ENCODE results near the gene DCAF8.

Gene DCAF8

DNA sequence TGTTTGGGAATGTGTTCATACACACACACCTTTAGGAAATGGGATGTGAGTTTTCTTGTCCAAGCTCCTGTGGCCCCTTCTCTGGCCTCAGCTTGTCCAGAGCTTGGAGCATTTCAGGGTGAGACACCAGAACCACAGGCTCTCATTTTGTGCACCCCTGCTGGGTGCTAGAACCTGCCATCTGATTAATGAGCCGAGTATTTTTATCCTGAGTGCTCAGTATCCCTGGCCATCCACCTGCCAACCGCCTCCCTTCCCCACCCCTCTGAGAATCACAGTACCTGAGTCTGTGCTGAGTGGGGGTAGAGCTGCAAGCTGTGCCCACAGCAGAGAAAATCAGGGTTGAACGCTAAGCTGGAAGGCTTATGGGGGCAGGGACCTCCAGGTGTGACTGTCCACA, 70.6 kb downstream of the DCAF8 start:
- Histone ChIP-seq H3K27me3 (ENCODE audit: control insufficient read depth, insufficient read depth, low read length) (no peaks in the 10 kb centered on the region), H3K4me1 (ENCODE audit: control insufficient read depth, insufficient read depth, low read length) (peaks cover 11% of the 10 kb centered on the region), H3K4me3 (ENCODE audit: low read depth, low read length) (no peak overlapping the region), H3K36me3 (ENCODE audit: control insufficient read depth, insufficient read depth, low read length) (no peaks in the 10 kb centered on the region), H3K9me3 (ENCODE audit: control insufficient read depth, insufficient read depth, low read length) (no peaks in the 10 kb centered on the region), H3K9ac (ENCODE audit: low read depth, low read length) (no peak overlapping the region)

- H3K9me3 ChIP-seq (ENCODE audit: control insufficient read depth, insufficient read depth, low read length), result no peaks in the 10 kb centered on the region
- peaks cover 11% of the 10 kb centered on the region for H3K4me1 ChIP-seq (ENCODE audit: control insufficient read depth, insufficient read depth, low read length)
- H3K9ac ChIP-seq (ENCODE audit: low read depth, low read length), result no peak within 1 kb of the TSS
- no peaks in the 10 kb centered on the region for H3K27me3 ChIP-seq (ENCODE audit: control insufficient read depth, insufficient read depth, low read length)
- no peak within 1 kb of the TSS for H3K4me3 ChIP-seq (ENCODE audit: low read depth, low read length)
- no peaks in the 10 kb centered on the region for H3K36me3 ChIP-seq (ENCODE audit: control insufficient read depth, insufficient read depth, low read length)
Observed at GRCh38 chr1:160189649-160190625, 72.4 kb downstream of the DCAF8 start, which contains the start of gene CASQ1. TSS of gene CASQ1 (plus strand) at chr1:160190575. CDS start at chr1:160190752, 177 bp downstream.

DNA sequence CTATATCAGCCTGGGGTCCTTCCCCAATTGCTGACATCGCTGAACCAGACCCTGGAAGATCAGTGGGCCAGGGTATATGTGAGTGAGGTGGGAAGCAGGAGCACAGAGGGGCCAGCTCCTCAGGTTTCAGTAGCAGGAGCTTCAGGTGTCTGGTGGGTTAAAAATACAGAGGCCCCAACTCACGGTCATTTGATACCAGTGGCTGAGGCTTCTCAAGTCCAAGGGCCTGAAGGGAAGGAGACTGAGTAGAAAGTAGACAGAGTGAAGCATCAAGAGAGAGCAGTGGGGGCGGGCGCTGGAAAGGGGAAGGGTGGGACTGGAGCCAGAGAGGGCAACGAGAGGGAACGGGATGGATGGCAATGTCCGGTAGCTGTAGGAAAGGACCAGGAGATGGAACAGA, 74.0 kb downstream of the DCAF8 start:
- Histone ChIP-seq H3K27me3 (ENCODE audit: control insufficient read depth, insufficient read depth, low read length) (no peaks in the 10 kb centered on the region), H3K4me3 (ENCODE audit: low read depth, low read length) (no peak overlapping the region), H3K9me3 (ENCODE audit: control insufficient read depth, insufficient read depth, low read length) (no peaks in the 10 kb centered on the region), H3K36me3 (ENCODE audit: control insufficient read depth, insufficient read depth, low read length) (no peaks in the 10 kb centered on the region), H3K9ac (ENCODE audit: low read depth, low read length) (no peak overlapping the region), H3K4me1 (ENCODE audit: control insufficient read depth, insufficient read depth, low read length) (peaks cover 7% of the 10 kb centered on the region)

DNA sequence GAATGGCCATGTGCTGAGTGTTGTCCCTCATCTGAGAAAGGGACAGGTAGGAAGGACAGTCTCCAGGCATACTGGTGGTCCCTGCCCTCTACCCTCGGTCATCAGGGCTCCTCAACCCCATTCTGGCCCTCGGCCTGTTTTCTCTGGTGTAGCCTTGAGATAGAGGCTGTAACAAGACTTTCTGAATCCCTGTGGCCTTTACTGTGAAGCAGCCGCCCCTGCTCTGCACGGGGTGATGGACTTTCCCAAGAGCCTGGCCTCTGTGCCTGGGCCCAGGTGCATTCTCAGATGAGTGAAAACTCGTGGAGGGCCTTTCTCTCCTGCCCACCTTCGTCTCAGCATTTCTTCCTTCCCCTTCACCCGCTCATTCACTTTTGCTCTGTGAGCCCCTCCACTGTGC, 74.9 kb downstream of the DCAF8 start:
- H3K36me3 ChIP-seq (ENCODE audit: control insufficient read depth, insufficient read depth, low read length), result no peaks in the 10 kb centered on the region
- H3K9me3 ChIP-seq (ENCODE audit: control insufficient read depth, insufficient read depth, low read length), result no peaks in the 10 kb centered on the region
- no peaks in the 10 kb centered on the region for H3K27me3 ChIP-seq (ENCODE audit: control insufficient read depth, insufficient read depth, low read length)
- H3K4me3 ChIP-seq (ENCODE audit: low read depth, low read length), result no peak overlapping the region
- no peak overlapping the region for H3K9ac ChIP-seq (ENCODE audit: low read depth, low read length)
- peaks cover under 1% of the 10 kb centered on the region for H3K4me1 ChIP-seq (ENCODE audit: control insufficient read depth, insufficient read depth, low read length)

GRCh38 chr1:160186729-160187128, 75.6 kb downstream of the DCAF8 start:
- Histone ChIP-seq H3K36me3 (ENCODE audit: control insufficient read depth, insufficient read depth, low read length) (no peaks in the 10 kb centered on the region), H3K27me3 (ENCODE audit: control insufficient read depth, insufficient read depth, low read length) (no peaks in the 10 kb centered on the region), H3K9ac (ENCODE audit: low read depth, low read length) (no peak overlapping the region), H3K4me1 (ENCODE audit: control insufficient read depth, insufficient read depth, low read length) (no peaks in the 10 kb centered on the region), H3K9me3 (ENCODE audit: control insufficient read depth, insufficient read depth, low read length) (no peaks in the 10 kb centered on the region), H3K4me3 (ENCODE audit: low read depth, low read length) (no peak overlapping the region)

DNA sequence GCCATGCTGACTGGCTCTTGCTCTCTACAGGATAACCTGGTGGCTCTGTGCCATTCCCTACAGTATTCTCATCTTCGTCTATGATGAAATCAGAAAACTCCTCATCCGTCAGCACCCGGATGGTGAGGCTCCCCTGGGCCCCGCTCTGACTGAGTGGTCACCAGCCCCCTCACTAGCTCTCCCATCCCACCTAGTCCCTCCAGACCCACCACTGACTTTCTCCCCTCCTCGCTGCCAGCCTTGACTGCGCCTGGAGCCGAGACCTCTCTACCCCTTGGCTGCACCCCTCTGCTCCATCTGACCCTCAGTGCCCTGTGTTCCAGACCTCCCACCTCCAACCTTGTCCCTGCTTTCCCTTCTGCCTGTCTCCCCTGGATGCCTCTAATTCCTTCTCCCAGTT, 76.1 kb downstream of the DCAF8 start:
- Histone ChIP-seq H3K4me3 (ENCODE audit: low read depth, low read length) (no peak overlapping the region), H3K9me3 (ENCODE audit: control insufficient read depth, insufficient read depth, low read length) (no peaks in the 10 kb centered on the region), H3K9ac (ENCODE audit: low read depth, low read length) (no peak overlapping the region), H3K36me3 (ENCODE audit: control insufficient read depth, insufficient read depth, low read length) (no peaks in the 10 kb centered on the region), H3K4me1 (ENCODE audit: control insufficient read depth, insufficient read depth, low read length) (no peaks in the 10 kb centered on the region), H3K27me3 (ENCODE audit: control insufficient read depth, insufficient read depth, low read length) (no peaks in the 10 kb centered on the region)

DNA sequence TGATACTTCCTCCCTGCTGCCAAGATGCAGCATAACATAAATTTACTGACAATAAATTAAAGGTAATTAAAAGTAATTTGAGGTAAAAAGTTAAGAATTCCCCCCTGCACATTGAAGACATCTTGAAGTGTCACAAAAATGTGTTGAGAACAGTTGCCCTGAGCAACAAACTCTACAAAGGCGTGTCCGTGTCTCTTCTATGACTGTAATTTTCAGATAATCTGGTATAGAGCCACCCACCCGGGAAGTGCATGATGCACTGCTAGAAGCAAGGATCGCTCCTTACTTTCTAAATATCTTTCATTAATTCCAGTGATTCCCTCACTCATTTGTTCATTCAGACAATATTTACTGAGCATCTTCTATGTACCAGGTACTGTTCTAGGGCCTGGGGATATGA, 83.0 kb downstream of the DCAF8 start:
- no peak overlapping the region for H3K9ac ChIP-seq (ENCODE audit: low read depth, low read length)
- no peaks in the 10 kb centered on the region for H3K9me3 ChIP-seq (ENCODE audit: control insufficient read depth, insufficient read depth, low read length)
- no peak overlapping the region for H3K4me3 ChIP-seq (ENCODE audit: low read depth, low read length)
- no peaks in the 10 kb centered on the region for H3K27me3 ChIP-seq (ENCODE audit: control insufficient read depth, insufficient read depth, low read length)
- H3K36me3 ChIP-seq (ENCODE audit: control insufficient read depth, insufficient read depth, low read length), result no peaks in the 10 kb centered on the region
- peaks cover 6% of the 10 kb centered on the region for H3K4me1 ChIP-seq (ENCODE audit: control insufficient read depth, insufficient read depth, low read length)

GRCh38 chr1:160178731-160179130, 83.6 kb downstream of the DCAF8 start:
- no peak overlapping the region for H3K9ac ChIP-seq (ENCODE audit: low read depth, low read length)
- peaks cover 6% of the 10 kb centered on the region for H3K4me1 ChIP-seq (ENCODE audit: control insufficient read depth, insufficient read depth, low read length)
- H3K27me3 ChIP-seq (ENCODE audit: control insufficient read depth, insufficient read depth, low read length), result no peaks in the 10 kb centered on the region
- no peaks in the 10 kb centered on the region for H3K36me3 ChIP-seq (ENCODE audit: control insufficient read depth, insufficient read depth, low read length)
- no peaks in the 10 kb centered on the region for H3K9me3 ChIP-seq (ENCODE audit: control insufficient read depth, insufficient read depth, low read length)
- H3K4me3 ChIP-seq (ENCODE audit: low read depth, low read length), result no peak overlapping the region

GRCh38 chr1:160177667-160178066, 84.7 kb downstream of the DCAF8 start:
- Histone ChIP-seq H3K4me3 (ENCODE audit: low read depth, low read length) (no peak overlapping the region), H3K9ac (ENCODE audit: low read depth, low read length) (no peak overlapping the region), H3K27me3 (ENCODE audit: control insufficient read depth, insufficient read depth, low read length) (no peaks in the 10 kb centered on the region), H3K36me3 (ENCODE audit: control insufficient read depth, insufficient read depth, low read length) (no peaks in the 10 kb centered on the region), H3K4me1 (ENCODE audit: control insufficient read depth, insufficient read depth, low read length) (peaks cover 6% of the 10 kb centered on the region), H3K9me3 (ENCODE audit: control insufficient read depth, insufficient read depth, low read length) (no peaks in the 10 kb centered on the region)

GRCh38 chr1:160177231-160177630, 85.1 kb downstream of the DCAF8 start:
- Histone ChIP-seq H3K9me3 (ENCODE audit: control insufficient read depth, insufficient read depth, low read length) (no peaks in the 10 kb centered on the region), H3K4me1 (ENCODE audit: control insufficient read depth, insufficient read depth, low read length) (peaks cover 11% of the 10 kb centered on the region), H3K36me3 (ENCODE audit: control insufficient read depth, insufficient read depth, low read length) (no peaks in the 10 kb centered on the region), H3K9ac (ENCODE audit: low read depth, low read length) (no peak overlapping the region), H3K27me3 (ENCODE audit: control insufficient read depth, insufficient read depth, low read length) (peaks cover 2% of the 10 kb centered on the region), H3K4me3 (ENCODE audit: low read depth, low read length) (no peak overlapping the region)

- H3K9ac ChIP-seq (ENCODE audit: low read depth, low read length), result no peak overlapping the region
- no peaks in the 10 kb centered on the region for H3K9me3 ChIP-seq (ENCODE audit: control insufficient read depth, insufficient read depth, low read length)
- H3K27me3 ChIP-seq (ENCODE audit: control insufficient read depth, insufficient read depth, low read length), result peaks cover 2% of the 10 kb centered on the region
- no peaks in the 10 kb centered on the region for H3K36me3 ChIP-seq (ENCODE audit: control insufficient read depth, insufficient read depth, low read length)
- peaks cover 42% of the 10 kb centered on the region for H3K4me1 ChIP-seq (ENCODE audit: control insufficient read depth, insufficient read depth, low read length)
- peak overlapping the region; percentile 11 for H3K4me3 ChIP-seq (ENCODE audit: low read depth, low read length)
Observed at GRCh38 chr1:160171980-160172379, 90.4 kb downstream of the DCAF8 start.

DNA sequence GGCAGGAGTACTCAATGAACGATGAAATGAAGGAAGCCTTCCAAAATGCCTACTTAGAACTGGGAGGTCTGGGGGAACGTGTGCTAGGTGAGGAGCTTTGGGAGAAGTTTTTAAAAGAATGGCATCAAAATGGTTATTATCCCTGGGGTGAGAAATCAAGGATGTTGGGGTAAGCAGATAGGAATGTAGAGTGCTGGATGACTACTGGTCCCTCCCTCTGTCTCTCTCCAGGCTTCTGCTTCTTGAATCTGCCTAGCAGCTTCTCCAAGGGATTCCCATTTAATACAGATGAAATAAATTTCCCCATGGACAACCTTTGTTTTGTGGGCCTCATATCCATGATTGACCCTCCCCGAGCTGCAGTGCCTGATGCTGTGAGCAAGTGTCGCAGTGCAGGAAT, 91.0 kb downstream of the DCAF8 start:
- Histone ChIP-seq H3K9ac (ENCODE audit: low read depth, low read length) (no peak overlapping the region), H3K36me3 (ENCODE audit: control insufficient read depth, insufficient read depth, low read length) (no peaks in the 10 kb centered on the region), H3K4me1 (ENCODE audit: control insufficient read depth, insufficient read depth, low read length) (peaks cover 42% of the 10 kb centered on the region), H3K9me3 (ENCODE audit: control insufficient read depth, insufficient read depth, low read length) (no peaks in the 10 kb centered on the region), H3K4me3 (ENCODE audit: low read depth, low read length) (no peak overlapping the region), H3K27me3 (ENCODE audit: control insufficient read depth, insufficient read depth, low read length) (peaks cover 2% of the 10 kb centered on the region)

All from iPS-15b (cell line).